ENCODE measurements around the gene THBD.
A peak's percentile ranks its signal among the peaks of the same experiment; 100 is the strongest.

THBD gene

GRCh38 chr20:23084282-23084844 lies 34.9 kb upstream of the THBD start:
- no peak for DNase-seq

GRCh38 chr20:23083553-23084220 lies 34.2 kb upstream of the THBD start:
- DNase-seq = no peak

- DNase-seq = no peak
Observed at GRCh38 chr20:23082846-23083552, 33.5 kb upstream of the THBD start.

- DNase-seq = no peak
Observed at GRCh38 chr20:23081263-23081819, 31.9 kb upstream of the THBD start.

GRCh38 chr20:23080521-23080920 lies 31.0 kb upstream of the THBD start:
- no peak for DNase-seq

GRCh38 chr20:23079926-23080325 lies 30.5 kb upstream of the THBD start:
- no peak for DNase-seq

- peak; percentile 63 for DNase-seq
Observed at GRCh38 chr20:23079016-23079351, 29.5 kb upstream of the THBD start.

- peak; percentile 63 for DNase-seq
Observed at GRCh38 chr20:23078351-23079015, 29.0 kb upstream of the THBD start.

- DNase-seq = no peak
Observed at GRCh38 chr20:23077277-23077676, 27.8 kb upstream of the THBD start.

- DNase-seq = no peak
Observed at GRCh38 chr20:23074052-23074451, 24.6 kb upstream of the THBD start.

GRCh38 chr20:23072892-23073586 lies 23.6 kb upstream of the THBD start:
- DNase-seq = no peak

GRCh38 chr20:23071996-23072395 lies 22.5 kb upstream of the THBD start:
- no peak for DNase-seq

- DNase-seq = no peak
Observed at GRCh38 chr20:23071398-23071797, 21.9 kb upstream of the THBD start.

- DNase-seq = no peak
Observed at GRCh38 chr20:23069108-23069507, 19.6 kb upstream of the THBD start.

- no peak for DNase-seq
Observed at GRCh38 chr20:23068283-23068682, 18.8 kb upstream of the THBD start.

- no peak for DNase-seq
Observed at GRCh38 chr20:23066772-23067171, 17.3 kb upstream of the THBD start.

GRCh38 chr20:23065266-23066201 lies 16.1 kb upstream of the THBD start:
- DNase-seq = no peak

- no peak for DNase-seq
Observed at GRCh38 chr20:23063581-23063980, 14.1 kb upstream of the THBD start.

GRCh38 chr20:23063168-23063567 lies 13.7 kb upstream of the THBD start:
- no peak for DNase-seq

GRCh38 chr20:23062632-23063031 lies 13.2 kb upstream of the THBD start:
- DNase-seq = no peak

GRCh38 chr20:23061734-23062561 lies 12.5 kb upstream of the THBD start:
- DNase-seq = peak; percentile 30
